Natural killer cell (primary cell): ENCODE data around the gene SLA2. TPM values are rescaled to one million over a fixed set of nuclear protein-coding genes. Genes with fewer than 3 reads are reported as not detected.

Source experiments
- ATAC-seq, 3 donors: fragments of 150-1000 bp in 2 of 3; fragments of 200-7000 bp in 1 of 3; cut with Tn5 transposase; 1 replicate in 1 of 3; 2 replicates in 2 of 3; pipeline ENCODE4 v1.10.0; 2021; ENCODE audit warnings: mild to moderate bottlenecking in 2 of 3, moderate library complexity in 2 of 3
- DNase-seq, 2 donors: peaks; one replicate each; pipeline versions ENCODE4 v3.0.0 to v3.0.0-alpha.2; 2013 to 2021; ENCODE audit warnings: mixed read lengths in 1 of 2
- H3K27ac ChIP-seq: one replicate; pipeline ENCODE4 v1.5.1; 2013; ENCODE audit warnings: mild to moderate bottlenecking, low read length
- H3K27me3 ChIP-seq: one replicate; pipeline ENCODE4 v1.6.1; 2013; ENCODE audit warnings: low read length; ENCODE audit not compliant: control insufficient read depth, insufficient read depth
- H3K36me3 ChIP-seq: one replicate; pipeline ENCODE4 v1.6.1; 2013; ENCODE audit warnings: low read length; ENCODE audit not compliant: control insufficient read depth, insufficient read depth
- H3K4me1 ChIP-seq: one replicate; pipeline ENCODE4 v1.6.1; 2013; ENCODE audit warnings: low read length; ENCODE audit not compliant: control insufficient read depth, insufficient read depth
- H3K4me3 ChIP-seq: one replicate; pipeline ENCODE4 v1.5.1; 2013; ENCODE audit warnings: low read length
- H3K9me3 ChIP-seq: one replicate; pipeline ENCODE4 v1.6.1; 2013; ENCODE audit warnings: low read length; ENCODE audit not compliant: control insufficient read depth, insufficient read depth
- H3K27ac Mint-ChIP-seq, 2 donors: one replicate each; pipeline ENCODE4 v1.8.0; 2022; ENCODE audit warnings: mild to moderate bottlenecking in 2 of 2, mixed read lengths in 2 of 2, moderate library complexity in 1 of 2
- H3K27me3 Mint-ChIP-seq, 2 donors: one replicate each; pipeline ENCODE4 v1.8.0; 2022; ENCODE audit warnings: low read depth in 2 of 2, mixed read lengths in 2 of 2
- H3K36me3 Mint-ChIP-seq: one replicate; pipeline ENCODE4 v1.8.0; 2022; ENCODE audit warnings: mixed read lengths
- H3K4me1 Mint-ChIP-seq, 2 donors: one replicate each; pipeline ENCODE4 v1.8.0; 2022; ENCODE audit warnings: mixed read lengths in 2 of 2
- H3K4me3 Mint-ChIP-seq: one replicate; pipeline ENCODE4 v1.8.0; 2022; ENCODE audit warnings: mild to moderate bottlenecking, moderate library complexity, mixed read lengths
- H3K9me3 Mint-ChIP-seq, 2 donors: one replicate each; pipeline ENCODE4 v1.8.0; 2022; ENCODE audit warnings: mixed read lengths in 2 of 2
- CTCF ChIP-seq: fragments of 200-600 bp; IDR thresholded peaks from one replicate; pipeline ENCODE4 v1.8.0; 2022; ENCODE audit warnings: antibody characterized with exemption
- WGBS: methylation state at CpG from one replicate; pipeline ENCODE4 v1.1.7; 2013; ENCODE audit warnings: missing lambda C conversion rate; ENCODE audit not compliant: insufficient coverage; 5-methylcytosine and 5-hydroxymethylcytosine counted together
- intact Hi-C: fragments of 100-400 bp; cut with micrococcal nuclease; formaldehyde crosslinking; loops from one replicate; pipeline ENCODE4 v1.14.2; 2022
- total RNA-seq, 4 donors: library from RNA; stranded (reverse); fragments of 120-200 nt in 1 of 4; gene quantifications; one replicate each; pipeline versions ENCODE4 v1.2.3 to v1.2.4, GENCODE V29; 2013 to 2022

The SLA2 gene
- total RNA-seq, 3 donors from 2014 or later (not counting 1 experiment from before 2014, with no cell fraction given): 77.0 to 116 (median 90.3) TPM

- intact Hi-C loops: no loop called here
- TF ChIP-seq CTCF: no peak
Observed at GRCh38 chr20:36653456-36653855, 7.5 kb upstream of the SLA2 start.

GRCh38 chr20:36647196-36648121, 1.5 kb upstream of the SLA2 start:
- Histone ChIP-seq H3K9me3 (no peaks in the 10 kb centered on the region), H3K4me3 (no peak overlapping the region), H3K27ac (no peak overlapping the region), H3K27me3 (no peaks in the 10 kb centered on the region), H3K36me3 (peaks cover 6% of the 10 kb centered on the region), H3K4me1 (peaks cover 43% of the 10 kb centered on the region)
- no peaks in the 10 kb centered on the region for H3K9me3 Mint-ChIP-seq
- no peaks in the 10 kb centered on the region for H3K27me3 Mint-ChIP-seq
- peaks cover 43 to 47% of the 10 kb centered on the region in 2 donors for H3K4me1 Mint-ChIP-seq
- WGBS: 89% methylated on average over 7 of the region's 8 CpGs
- ATAC-seq (no peak), DNase-seq (no peak)
- TF ChIP-seq CTCF: no peak
- intact Hi-C loops: loop anchor here (5.0 to 10.0 kb wide), 3 partner anchors 75 to 237 kb away; partner anchors contain the start of gene TGIF2
- H3K36me3 Mint-ChIP-seq: peaks cover 5% of the 10 kb centered on the region
- H3K27ac Mint-ChIP-seq: peak overlapping the region; percentile 76 to 97
- peak overlapping the region; percentile 53 for H3K4me3 Mint-ChIP-seq

More at GRCh38 chr20:36653456-36653855, 7.5 kb upstream of the SLA2 start:
- H3K36me3 Mint-ChIP-seq: peaks cover 5% of the 10 kb centered on the region
- no peak overlapping the region for H3K4me3 ChIP-seq
- H3K9me3 Mint-ChIP-seq: no peaks in the 10 kb centered on the region
- no peaks in the 10 kb centered on the region for H3K27me3 ChIP-seq
- H3K4me3 Mint-ChIP-seq: no peak overlapping the region
- H3K27ac Mint-ChIP-seq: no peak overlapping the region
- no peaks in the 10 kb centered on the region for H3K9me3 ChIP-seq
- 91% methylated on average over 9 of the region's 9 CpGs for WGBS
- peaks cover 4 to 5% of the 10 kb centered on the region in 2 donors for H3K4me1 Mint-ChIP-seq
- H3K36me3 ChIP-seq: peaks cover 12% of the 10 kb centered on the region
- DNase-seq (no peak), ATAC-seq (no peak)
- peaks cover 7% of the 10 kb centered on the region for H3K4me1 ChIP-seq
- no peaks in the 10 kb centered on the region for H3K27me3 Mint-ChIP-seq
- H3K27ac ChIP-seq: no peak overlapping the region

GRCh38 chr20:36646678-36647077, 682 bp upstream of the SLA2 start:
- DNase-seq (no peak), ATAC-seq (no peak)
- Histone ChIP-seq H3K27me3 (no peaks in the 10 kb centered on the region), H3K36me3 (peaks cover 6% of the 10 kb centered on the region), H3K4me3 (no peak overlapping the region), H3K9me3 (no peaks in the 10 kb centered on the region), H3K4me1 (peaks cover 51% of the 10 kb centered on the region), H3K27ac (peak overlapping the region; percentile 85)
- 100% methylated on average over 3 of the region's 3 CpGs for WGBS
- Mint-ChIP-seq H3K27me3 (no peaks in the 10 kb centered on the region), H3K27ac (peak overlapping the region; percentile 97 to 98), H3K4me3 (peak overlapping the region; percentile 53), H3K36me3 (peaks cover 5% of the 10 kb centered on the region), H3K4me1 (peaks cover 49 to 55% of the 10 kb centered on the region in 2 donors), H3K9me3 (no peaks in the 10 kb centered on the region)
- no peak for TF ChIP-seq CTCF
- intact Hi-C loops: loop anchor here (5.0 to 10.0 kb wide), 3 partner anchors 74 to 238 kb away; partner anchors contain the start of gene TGIF2
